GM23338 (cell line): ENCODE data around the gene DCLK1. TPM values are rescaled to one million over a fixed set of nuclear protein-coding genes. Genes with fewer than 3 reads are reported as not detected.

ENCODE experiments used
- ATAC-seq: fragments of 200-7000 bp; cut with Tn5 transposase; 3 replicates; pipeline ENCODE4 v1.9.1; 2020
- DNase-seq: peaks from one replicate; pipeline ENCODE4 v3.0.0-alpha.2; 2015; ENCODE audit warnings: low spot score
- H2AFZ ChIP-seq: fragments of 200-600 bp; sonication (generic); 2 replicates; pipeline ENCODE4 v1.8.0; 2016; ENCODE audit warnings: antibody characterized with exemption, mild to moderate bottlenecking, moderate library complexity
- H3F3A ChIP-seq: fragments of 200-600 bp; sonication (generic); replicated peaks from 2 replicates; pipeline ENCODE4 v1.8.0; 2017; ENCODE audit warnings: antibody characterized with exemption, mixed run types, low read depth
- H3K27ac ChIP-seq: fragments of 200-600 bp; sonication (generic); 2 replicates; pipeline ENCODE4 v1.6.1; 2016; ENCODE audit warnings: low read depth
- H3K27me3 ChIP-seq: fragments of 200-600 bp; sonication (generic); 2 replicates; pipeline ENCODE4 v1.8.0; 2016; ENCODE audit warnings: mild to moderate bottlenecking, mixed run types, moderate library complexity; ENCODE audit not compliant: insufficient read depth
- H3K36me3 ChIP-seq: fragments of 200-600 bp; sonication (generic); 2 replicates; pipeline ENCODE4 v1.8.0; 2016; ENCODE audit warnings: mild to moderate bottlenecking; ENCODE audit not compliant: insufficient read depth
- H3K4me1 ChIP-seq: fragments of 200-600 bp; sonication (generic); 2 replicates; pipeline ENCODE4 v1.8.0; 2016; ENCODE audit warnings: mild to moderate bottlenecking, moderate library complexity; ENCODE audit not compliant: insufficient read depth
- H3K4me2 ChIP-seq: fragments of 200-600 bp; sonication (generic); 2 replicates; pipeline ENCODE4 v1.7.1; 2017; ENCODE audit warnings: mixed run types
- H3K4me3 ChIP-seq: fragments of 200-600 bp; sonication (generic); 2 replicates; pipeline ENCODE4 v1.6.1; 2016; ENCODE audit warnings: mixed run types
- H3K79me2 ChIP-seq: fragments of 200-600 bp; sonication (generic); replicated peaks from 2 replicates; pipeline ENCODE4 v1.8.0; 2017; ENCODE audit warnings: mild to moderate bottlenecking; ENCODE audit not compliant: insufficient read depth
- H3K9me2 ChIP-seq: fragments of 200-600 bp; sonication (generic); 2 replicates; pipeline ENCODE4 v1.8.0; 2017; ENCODE audit not compliant: insufficient read depth
- H4K20me1 ChIP-seq: fragments of 200-600 bp; sonication (generic); replicated peaks from 2 replicates; pipeline ENCODE4 v1.8.0; 2017; ENCODE audit warnings: mild to moderate bottlenecking; ENCODE audit not compliant: insufficient read depth
- H3K27ac Mint-ChIP-seq: 2 replicates; pipeline ENCODE4 v1.8.0; 2020; ENCODE audit warnings: inconsistent platforms, mild to moderate bottlenecking, moderate library complexity, mixed read lengths
- H3K27me3 Mint-ChIP-seq: 3 replicates; pipeline ENCODE4 v1.8.0; 2022; ENCODE audit warnings: low read depth, mild to moderate bottlenecking, moderate library complexity, mixed read lengths, inconsistent platforms; ENCODE audit not compliant: insufficient read depth, poor library complexity
- H3K36me3 Mint-ChIP-seq: 3 replicates; pipeline ENCODE4 v1.8.0; 2021; ENCODE audit warnings: low read depth, mild to moderate bottlenecking, inconsistent platforms, moderate library complexity, mixed read lengths
- H3K4me1 Mint-ChIP-seq: 3 replicates; pipeline ENCODE4 v1.8.0; 2020; ENCODE audit warnings: mild to moderate bottlenecking, inconsistent platforms, mixed read lengths
- H3K4me3 Mint-ChIP-seq: 3 replicates; pipeline ENCODE4 v1.8.0; 2021; ENCODE audit warnings: moderate library complexity, mild to moderate bottlenecking, inconsistent platforms, mixed read lengths
- H3K9me3 Mint-ChIP-seq: 3 replicates; pipeline ENCODE4 v1.8.0; 2020; ENCODE audit warnings: moderate library complexity, mild to moderate bottlenecking, inconsistent platforms, mixed read lengths
- CREB1 ChIP-seq: fragments of 250-450 bp; sonication (Bioruptor Pico); IDR thresholded peaks from 2 replicates; pipeline ENCODE4 v1.5.0; 2020; ENCODE audit warnings: low read depth, mild to moderate bottlenecking, moderate library complexity
- EZH2 ChIP-seq: fragments of 200-600 bp; sonication (generic); IDR thresholded peaks from one replicate; pipeline ENCODE4 v1.8.0; 2017; ENCODE audit warnings: antibody characterized with exemption, mild to moderate bottlenecking, low read depth; ENCODE audit not compliant: unreplicated experiment
- NANOG ChIP-seq: IDR thresholded peaks from 2 replicates; pipeline ENCODE4 v1.6.1; 2016; ENCODE audit warnings: antibody characterized with exemption, borderline replicate concordance
- STAT1 ChIP-seq: IDR thresholded peaks from one replicate; pipeline ENCODE4 v1.6.1; 2016; ENCODE audit warnings: antibody characterized with exemption; ENCODE audit not compliant: unreplicated experiment
- polyA plus RNA-seq: library from polyadenylated mRNA; unstranded; fragments of >200 nt; fragmentation: Nextera tagmentation; extraction: Ambion mirVana; gene quantifications from 2 replicates; pipeline ENCODE4 v1.2.1, GENCODE V29; 2016
- total RNA-seq: library from RNA; depleted of rRNA; stranded (reverse); fragments of >200 nt; shearing (Covaris generic); gene quantifications from 2 replicates; pipeline ENCODE4 v1.2.3, GENCODE V29; 2014
- TF ChIP-seq, protein P1 (sequence below), 2 experiments: fragments of 200-600 bp in 1 of 2; sonication (generic) in 1 of 2; conservative IDR thresholded peaks; 2 replicates each; pipeline versions ENCODE4 v1.5.1 to v1.6.1; 2016 to 2017; ENCODE audit warnings: antibody characterized with exemption in 2 of 2, low read depth in 2 of 2, mild to moderate bottlenecking in 2 of 2, moderate library complexity in 1 of 2
- TF ChIP-seq, protein P2 (sequence below): IDR thresholded peaks from one replicate; pipeline ENCODE4 v1.6.1; 2018; ENCODE audit warnings: antibody characterized with exemption; ENCODE audit not compliant: unreplicated experiment

Gene DCLK1
- total and polyA plus RNA-seq, 2 experiments from 2014 or later = 13.1 to 57.7 TPM

DNA sequence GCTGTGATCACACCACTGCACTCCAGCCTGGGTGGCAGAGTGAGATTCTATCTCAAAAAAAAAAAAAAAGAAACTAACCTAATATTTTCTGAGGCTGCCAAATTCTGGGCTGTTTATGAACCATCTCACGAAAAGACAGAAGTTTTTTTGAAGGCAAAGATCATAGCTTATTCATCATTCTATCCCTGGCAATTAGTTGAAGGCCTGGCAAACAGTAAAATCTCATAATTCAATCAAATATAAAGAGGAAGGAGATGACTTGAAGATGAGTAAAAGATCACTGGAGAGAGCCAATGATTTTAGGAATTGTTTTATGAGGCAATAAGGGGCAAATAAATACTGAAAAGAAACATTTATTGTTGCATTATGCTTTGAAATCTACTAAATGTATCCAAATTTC is 216.5 kb downstream of the DCLK1 start (continued):
- TF ChIP-seq, protein P1, sequence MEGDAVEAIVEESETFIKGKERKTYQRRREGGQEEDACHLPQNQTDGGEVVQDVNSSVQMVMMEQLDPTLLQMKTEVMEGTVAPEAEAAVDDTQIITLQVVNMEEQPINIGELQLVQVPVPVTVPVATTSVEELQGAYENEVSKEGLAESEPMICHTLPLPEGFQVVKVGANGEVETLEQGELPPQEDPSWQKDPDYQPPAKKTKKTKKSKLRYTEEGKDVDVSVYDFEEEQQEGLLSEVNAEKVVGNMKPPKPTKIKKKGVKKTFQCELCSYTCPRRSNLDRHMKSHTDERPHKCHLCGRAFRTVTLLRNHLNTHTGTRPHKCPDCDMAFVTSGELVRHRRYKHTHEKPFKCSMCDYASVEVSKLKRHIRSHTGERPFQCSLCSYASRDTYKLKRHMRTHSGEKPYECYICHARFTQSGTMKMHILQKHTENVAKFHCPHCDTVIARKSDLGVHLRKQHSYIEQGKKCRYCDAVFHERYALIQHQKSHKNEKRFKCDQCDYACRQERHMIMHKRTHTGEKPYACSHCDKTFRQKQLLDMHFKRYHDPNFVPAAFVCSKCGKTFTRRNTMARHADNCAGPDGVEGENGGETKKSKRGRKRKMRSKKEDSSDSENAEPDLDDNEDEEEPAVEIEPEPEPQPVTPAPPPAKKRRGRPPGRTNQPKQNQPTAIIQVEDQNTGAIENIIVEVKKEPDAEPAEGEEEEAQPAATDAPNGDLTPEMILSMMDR (conservative IDR thresholded peaks at IDR 0.05; ENCODE audit: low read depth in 2 of 2) = no peak
- TF ChIP-seq, protein P2, sequence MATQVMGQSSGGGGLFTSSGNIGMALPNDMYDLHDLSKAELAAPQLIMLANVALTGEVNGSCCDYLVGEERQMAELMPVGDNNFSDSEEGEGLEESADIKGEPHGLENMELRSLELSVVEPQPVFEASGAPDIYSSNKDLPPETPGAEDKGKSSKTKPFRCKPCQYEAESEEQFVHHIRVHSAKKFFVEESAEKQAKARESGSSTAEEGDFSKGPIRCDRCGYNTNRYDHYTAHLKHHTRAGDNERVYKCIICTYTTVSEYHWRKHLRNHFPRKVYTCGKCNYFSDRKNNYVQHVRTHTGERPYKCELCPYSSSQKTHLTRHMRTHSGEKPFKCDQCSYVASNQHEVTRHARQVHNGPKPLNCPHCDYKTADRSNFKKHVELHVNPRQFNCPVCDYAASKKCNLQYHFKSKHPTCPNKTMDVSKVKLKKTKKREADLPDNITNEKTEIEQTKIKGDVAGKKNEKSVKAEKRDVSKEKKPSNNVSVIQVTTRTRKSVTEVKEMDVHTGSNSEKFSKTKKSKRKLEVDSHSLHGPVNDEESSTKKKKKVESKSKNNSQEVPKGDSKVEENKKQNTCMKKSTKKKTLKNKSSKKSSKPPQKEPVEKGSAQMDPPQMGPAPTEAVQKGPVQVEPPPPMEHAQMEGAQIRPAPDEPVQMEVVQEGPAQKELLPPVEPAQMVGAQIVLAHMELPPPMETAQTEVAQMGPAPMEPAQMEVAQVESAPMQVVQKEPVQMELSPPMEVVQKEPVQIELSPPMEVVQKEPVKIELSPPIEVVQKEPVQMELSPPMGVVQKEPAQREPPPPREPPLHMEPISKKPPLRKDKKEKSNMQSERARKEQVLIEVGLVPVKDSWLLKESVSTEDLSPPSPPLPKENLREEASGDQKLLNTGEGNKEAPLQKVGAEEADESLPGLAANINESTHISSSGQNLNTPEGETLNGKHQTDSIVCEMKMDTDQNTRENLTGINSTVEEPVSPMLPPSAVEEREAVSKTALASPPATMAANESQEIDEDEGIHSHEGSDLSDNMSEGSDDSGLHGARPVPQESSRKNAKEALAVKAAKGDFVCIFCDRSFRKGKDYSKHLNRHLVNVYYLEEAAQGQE = no peak

DNA sequence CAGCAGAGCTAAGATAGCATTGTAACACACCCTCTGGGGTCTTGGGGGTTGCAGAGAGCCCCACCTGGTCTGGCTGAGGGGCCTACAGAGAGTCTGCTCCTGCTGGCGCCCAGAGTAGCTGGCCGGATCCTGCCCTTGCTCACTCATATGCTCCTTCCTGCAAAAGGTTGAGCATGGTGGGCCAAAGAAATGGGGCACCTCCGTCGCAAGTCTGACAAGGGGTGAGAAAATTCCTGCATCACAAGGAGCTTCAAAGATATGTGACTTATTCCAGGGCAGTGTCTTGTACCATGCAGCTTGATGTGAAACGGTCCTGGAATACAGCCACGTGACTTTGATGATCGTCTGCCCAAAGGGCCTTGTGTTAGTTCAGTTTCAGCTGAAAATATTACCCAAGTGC is 218.3 kb downstream of the DCLK1 start:
- ATAC-seq (no peak), DNase-seq (no peak)
- Histone ChIP-seq H3K79me2 (no peaks in the 10 kb centered on the region), H3F3A (no peaks in the 10 kb centered on the region), H3K4me2 (no peak overlapping the region), H2AFZ (no peak overlapping the region), H3K4me3 (no peak overlapping the region), H3K27me3 (no peaks in the 10 kb centered on the region), H3K4me1 (peaks cover 46% of the 10 kb centered on the region), H4K20me1 (no peaks in the 10 kb centered on the region), H3K27ac (no peak overlapping the region), H3K36me3 (no peaks in the 10 kb centered on the region), H3K9me2 (no peaks in the 10 kb centered on the region)
- Mint-ChIP-seq H3K27me3 (peaks cover 8% of the 10 kb centered on the region), H3K4me3 (no peak overlapping the region), H3K27ac (no peak overlapping the region), H3K36me3 (peaks cover 12% of the 10 kb centered on the region), H3K9me3 (peaks cover 14% of the 10 kb centered on the region), H3K4me1 (peaks cover 47% of the 10 kb centered on the region)
- TF ChIP-seq STAT1 = no peak
- TF ChIP-seq EZH2 = no peak
- no peak for TF ChIP-seq CREB1
- TF ChIP-seq NANOG = no peak
- TF ChIP-seq, protein P2 = no peak
